ENCODE results near the gene LRP4.

The LRP4 gene

GRCh38 chr11:46858920-46859546 is 59.3 kb downstream of the LRP4 start:
- H4K20me1 ChIP-seq (ENCODE audit: insufficient read depth, low read length), result no peaks in the 10 kb centered on the region
- no peaks in the 10 kb centered on the region for H3K9me2 ChIP-seq (ENCODE audit: low read depth, low read length)
- H3F3A ChIP-seq (ENCODE audit: insufficient read depth, low read length), result no peaks in the 10 kb centered on the region
- no peak overlapping the region for H3K4me3 ChIP-seq (ENCODE audit: low read depth, low read length, poor library complexity, severe bottlenecking)
- no peak overlapping the region for H3K9ac ChIP-seq (ENCODE audit: low read length)
- no peaks in the 10 kb centered on the region for H3K27me3 ChIP-seq (ENCODE audit: insufficient read depth, low read length)
- no peak overlapping the region for H2AFZ ChIP-seq (ENCODE audit: low read length)
- H3K9me3 ChIP-seq (ENCODE audit: low read length), result no peaks in the 10 kb centered on the region
- TF ChIP-seq EZH2 (IDR thresholded peaks at IDR 0.05; ENCODE audit: borderline replicate concordance, low read length) (no peak), CTCF (IDR thresholded peaks at IDR 0.05; ENCODE audit: low read length) (no peak)
- H3K36me3 ChIP-seq (ENCODE audit: insufficient read depth, low read length), result peaks cover 34% of the 10 kb centered on the region
- no peak overlapping the region for H3K4me2 ChIP-seq (ENCODE audit: low read length)
- no peak overlapping the region for H3K27ac ChIP-seq (ENCODE audit: low read depth, low read length, poor library complexity, severe bottlenecking)
- no peaks in the 10 kb centered on the region for H3K79me2 ChIP-seq (ENCODE audit: insufficient read depth, low read length)
- H3K4me1 ChIP-seq (ENCODE audit: insufficient read depth, low read length, severe bottlenecking), result peaks cover under 1% of the 10 kb centered on the region

GRCh38 chr11:46857666-46858065 is 60.7 kb downstream of the LRP4 start:
- no peaks in the 10 kb centered on the region for H4K20me1 ChIP-seq (ENCODE audit: insufficient read depth, low read length)
- H3K4me1 ChIP-seq (ENCODE audit: insufficient read depth, low read length, severe bottlenecking), result peaks cover 8% of the 10 kb centered on the region
- H3K79me2 ChIP-seq (ENCODE audit: insufficient read depth, low read length), result no peaks in the 10 kb centered on the region
- no peak overlapping the region for H3K27ac ChIP-seq (ENCODE audit: low read depth, low read length, poor library complexity, severe bottlenecking)
- H3K9ac ChIP-seq (ENCODE audit: low read length), result no peak overlapping the region
- TF ChIP-seq CTCF (IDR thresholded peaks at IDR 0.05; ENCODE audit: low read length) (no peak), EZH2 (IDR thresholded peaks at IDR 0.05; ENCODE audit: borderline replicate concordance, low read length) (no peak)
- H2AFZ ChIP-seq (ENCODE audit: low read length), result no peak overlapping the region
- no peaks in the 10 kb centered on the region for H3K9me2 ChIP-seq (ENCODE audit: low read depth, low read length)
- no peaks in the 10 kb centered on the region for H3K9me3 ChIP-seq (ENCODE audit: low read length)
- no peaks in the 10 kb centered on the region for H3F3A ChIP-seq (ENCODE audit: insufficient read depth, low read length)
- H3K4me3 ChIP-seq (ENCODE audit: low read depth, low read length, poor library complexity, severe bottlenecking), result no peak overlapping the region
- H3K36me3 ChIP-seq (ENCODE audit: insufficient read depth, low read length), result peaks cover 23% of the 10 kb centered on the region; the same call in 1 of the 2 replicates
- no peak overlapping the region for H3K4me2 ChIP-seq (ENCODE audit: low read length)
- H3K27me3 ChIP-seq (ENCODE audit: insufficient read depth, low read length), result no peaks in the 10 kb centered on the region

DNA sequence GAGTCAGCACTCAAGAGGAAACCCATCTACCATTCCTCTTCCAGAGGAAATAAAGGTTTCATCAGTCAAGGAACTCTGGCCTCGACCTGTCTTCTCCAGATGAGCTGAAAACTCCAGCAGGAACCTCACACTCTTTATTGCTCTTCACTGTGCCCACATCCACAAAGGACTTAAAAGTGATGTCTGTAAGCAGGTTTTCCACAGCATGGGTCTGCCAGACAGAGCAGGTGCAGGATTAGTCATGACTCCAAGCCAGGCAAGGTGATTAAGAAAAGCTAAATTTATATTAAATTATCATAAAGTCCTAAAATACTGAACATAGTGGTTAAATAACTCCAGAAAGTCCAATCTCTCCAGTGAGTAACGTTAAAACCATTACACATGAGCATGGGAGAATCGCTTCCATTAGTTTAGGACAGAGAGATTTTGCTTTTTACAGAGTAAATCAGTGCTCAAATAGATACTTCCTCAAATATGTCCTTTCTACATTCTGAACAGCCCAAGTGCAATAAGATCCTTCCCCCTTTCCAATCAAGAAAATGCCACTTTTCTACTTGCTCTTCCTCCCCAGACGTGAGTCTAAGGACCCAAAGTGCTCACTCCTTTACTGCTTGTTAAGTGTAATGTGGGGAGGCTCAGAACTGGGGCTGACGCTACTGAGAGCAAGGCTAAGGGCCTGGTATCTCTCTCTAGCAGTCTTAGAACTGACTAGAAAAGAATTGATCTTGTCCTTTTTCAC is 61.6 kb downstream of the LRP4 start:
- Histone ChIP-seq H3K9ac (ENCODE audit: low read length) (no peak overlapping the region), H3K4me2 (ENCODE audit: low read length) (no peak overlapping the region), H3F3A (ENCODE audit: insufficient read depth, low read length) (no peaks in the 10 kb centered on the region), H3K9me3 (ENCODE audit: low read length) (no peaks in the 10 kb centered on the region), H4K20me1 (ENCODE audit: insufficient read depth, low read length) (no peaks in the 10 kb centered on the region), H3K27ac (ENCODE audit: low read depth, low read length, poor library complexity, severe bottlenecking) (no peak overlapping the region), H3K79me2 (ENCODE audit: insufficient read depth, low read length) (no peaks in the 10 kb centered on the region), H3K36me3 (ENCODE audit: insufficient read depth, low read length) (peaks cover 15% of the 10 kb centered on the region; the same call in 1 of the 2 replicates), H3K4me1 (ENCODE audit: insufficient read depth, low read length, severe bottlenecking) (peaks cover 8% of the 10 kb centered on the region), H3K4me3 (ENCODE audit: low read depth, low read length, poor library complexity, severe bottlenecking) (no peak overlapping the region), H3K27me3 (ENCODE audit: insufficient read depth, low read length) (no peaks in the 10 kb centered on the region), H3K9me2 (ENCODE audit: low read depth, low read length) (no peaks in the 10 kb centered on the region), H2AFZ (ENCODE audit: low read length) (no peak overlapping the region)
- no peak for TF ChIP-seq EZH2 (IDR thresholded peaks at IDR 0.05; ENCODE audit: borderline replicate concordance, low read length)
- no peak for TF ChIP-seq CTCF (IDR thresholded peaks at IDR 0.05; ENCODE audit: low read length)

Data from OCI-LY1 (cell line).